Measurements from ENCODE around the gene SEC11A.

Gene SEC11A

DNA sequence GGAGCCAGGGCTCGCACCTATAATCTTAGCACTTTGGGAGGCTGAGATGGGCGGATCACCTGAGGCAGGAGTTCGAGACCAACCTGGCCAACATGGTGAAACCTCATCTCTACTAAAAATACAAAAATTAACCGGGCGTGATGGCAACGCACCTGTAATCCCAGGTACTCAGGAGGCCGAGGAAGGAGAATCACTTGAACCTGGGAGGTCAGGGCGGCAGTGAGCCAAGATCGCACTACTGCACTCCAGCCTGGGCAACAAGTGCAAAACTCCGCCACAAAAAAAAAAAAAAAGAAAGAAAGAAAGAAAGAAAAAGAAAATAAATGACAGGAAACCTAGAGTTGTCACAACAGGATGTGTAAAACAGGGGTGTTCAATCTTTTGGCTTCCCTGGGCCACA lies 54.9 kb downstream of the SEC11A start:
- no peaks in the 10 kb centered on the region for H4K20me1 ChIP-seq (ENCODE audit: low read depth, low read length)
- TF ChIP-seq, protein P1, sequence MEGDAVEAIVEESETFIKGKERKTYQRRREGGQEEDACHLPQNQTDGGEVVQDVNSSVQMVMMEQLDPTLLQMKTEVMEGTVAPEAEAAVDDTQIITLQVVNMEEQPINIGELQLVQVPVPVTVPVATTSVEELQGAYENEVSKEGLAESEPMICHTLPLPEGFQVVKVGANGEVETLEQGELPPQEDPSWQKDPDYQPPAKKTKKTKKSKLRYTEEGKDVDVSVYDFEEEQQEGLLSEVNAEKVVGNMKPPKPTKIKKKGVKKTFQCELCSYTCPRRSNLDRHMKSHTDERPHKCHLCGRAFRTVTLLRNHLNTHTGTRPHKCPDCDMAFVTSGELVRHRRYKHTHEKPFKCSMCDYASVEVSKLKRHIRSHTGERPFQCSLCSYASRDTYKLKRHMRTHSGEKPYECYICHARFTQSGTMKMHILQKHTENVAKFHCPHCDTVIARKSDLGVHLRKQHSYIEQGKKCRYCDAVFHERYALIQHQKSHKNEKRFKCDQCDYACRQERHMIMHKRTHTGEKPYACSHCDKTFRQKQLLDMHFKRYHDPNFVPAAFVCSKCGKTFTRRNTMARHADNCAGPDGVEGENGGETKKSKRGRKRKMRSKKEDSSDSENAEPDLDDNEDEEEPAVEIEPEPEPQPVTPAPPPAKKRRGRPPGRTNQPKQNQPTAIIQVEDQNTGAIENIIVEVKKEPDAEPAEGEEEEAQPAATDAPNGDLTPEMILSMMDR (IDR thresholded peaks at IDR 0.05; ENCODE audit: insufficient read depth, low read length, poor library complexity, severe bottlenecking): no peak
- no peak for TF ChIP-seq EZH2phosphoT487 (conservative IDR thresholded peaks at IDR 0.05; ENCODE audit: low read length)

DNA sequence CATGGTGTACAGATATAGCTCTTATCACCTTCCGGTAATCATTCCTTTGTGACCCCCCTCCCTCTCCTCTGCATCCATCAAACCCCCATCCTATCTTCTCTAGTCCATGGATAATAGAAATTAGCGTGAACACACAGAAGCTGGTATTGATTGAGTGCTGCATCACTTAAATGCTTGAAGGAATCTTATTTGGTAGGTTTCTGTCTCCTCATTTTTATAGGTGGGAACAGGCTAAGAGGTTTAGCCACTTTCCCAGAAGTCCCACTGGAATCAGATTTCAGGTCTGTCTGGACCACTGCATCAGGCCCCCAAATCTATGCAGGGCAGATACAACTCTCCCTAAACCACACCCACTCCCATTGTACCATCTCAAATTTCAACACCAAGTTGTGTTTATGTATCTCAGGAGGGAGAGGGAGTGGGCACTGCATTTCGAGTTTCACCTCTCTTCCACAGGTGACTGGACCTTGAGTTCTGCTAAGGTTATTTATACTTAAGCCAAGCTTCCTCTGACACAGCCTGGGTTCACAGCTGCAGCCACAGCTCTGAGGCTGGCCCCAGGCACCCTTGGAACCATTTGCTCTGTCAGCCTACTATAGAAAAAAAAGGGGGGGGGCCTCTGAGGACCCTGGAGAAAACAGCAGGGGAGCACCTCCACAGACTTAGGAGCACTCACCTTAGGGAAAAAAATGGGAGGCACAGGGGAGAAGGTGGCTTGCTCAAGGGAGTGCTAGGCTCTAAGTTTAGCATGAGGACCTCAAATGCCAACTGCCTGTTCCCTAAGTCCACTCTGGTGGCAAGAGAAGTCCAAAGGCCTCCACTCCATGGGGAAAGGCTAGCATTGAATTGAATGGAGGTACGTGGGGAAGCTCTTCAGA lies 55.8 kb downstream of the SEC11A start:
- Histone ChIP-seq H3F3A (ENCODE audit: insufficient read depth) (peaks cover 24% of the 10 kb centered on the region), H3K9ac (ENCODE audit: low read length) (no peak overlapping the region), H3K4me3 (ENCODE audit: insufficient read depth, low read length, poor library complexity, severe bottlenecking) (no peak overlapping the region), H3K9me3 (ENCODE audit: insufficient read depth, low read length) (no peaks in the 10 kb centered on the region), H3K4me2 (ENCODE audit: low read depth, low read length, poor library complexity, severe bottlenecking) (no peak overlapping the region), H4K20me1 (ENCODE audit: low read depth, low read length) (no peaks in the 10 kb centered on the region), H3K27me3 (ENCODE audit: low read length) (no peaks in the 10 kb centered on the region), H3K27ac (ENCODE audit: low read depth, low read length) (no peak overlapping the region), H3K36me3 (ENCODE audit: low read length) (no peaks in the 10 kb centered on the region), H3K9me2 (replicated peaks; ENCODE audit: insufficient read depth, low read length) (no peaks in the 10 kb centered on the region), H3K79me2 (ENCODE audit: insufficient read depth, low read length) (no peaks in the 10 kb centered on the region), H2AFZ (ENCODE audit: low read depth, low read length, severe bottlenecking) (no peak overlapping the region)
- no peak for TF ChIP-seq EZH2phosphoT487 (conservative IDR thresholded peaks at IDR 0.05; ENCODE audit: low read length)
- TF ChIP-seq, protein P1 (IDR thresholded peaks at IDR 0.05; ENCODE audit: insufficient read depth, low read length, poor library complexity, severe bottlenecking): no peak

More for the DNA sequence above, 54.9 kb downstream of the SEC11A start:
- Histone ChIP-seq H3K36me3 (ENCODE audit: low read length) (no peaks in the 10 kb centered on the region), H2AFZ (ENCODE audit: low read depth, low read length, severe bottlenecking) (no peak overlapping the region), H3K27ac (ENCODE audit: low read depth, low read length) (no peak overlapping the region), H3K9me3 (ENCODE audit: insufficient read depth, low read length) (no peaks in the 10 kb centered on the region), H3K27me3 (ENCODE audit: low read length) (no peaks in the 10 kb centered on the region), H3K79me2 (ENCODE audit: insufficient read depth, low read length) (no peaks in the 10 kb centered on the region), H3K4me2 (ENCODE audit: low read depth, low read length, poor library complexity, severe bottlenecking) (no peak overlapping the region), H3K9me2 (replicated peaks; ENCODE audit: insufficient read depth, low read length) (no peaks in the 10 kb centered on the region), H3F3A (ENCODE audit: insufficient read depth) (peaks cover 23% of the 10 kb centered on the region), H3K4me3 (ENCODE audit: insufficient read depth, low read length, poor library complexity, severe bottlenecking) (no peak overlapping the region), H3K9ac (ENCODE audit: low read length) (no peak overlapping the region)

DNA sequence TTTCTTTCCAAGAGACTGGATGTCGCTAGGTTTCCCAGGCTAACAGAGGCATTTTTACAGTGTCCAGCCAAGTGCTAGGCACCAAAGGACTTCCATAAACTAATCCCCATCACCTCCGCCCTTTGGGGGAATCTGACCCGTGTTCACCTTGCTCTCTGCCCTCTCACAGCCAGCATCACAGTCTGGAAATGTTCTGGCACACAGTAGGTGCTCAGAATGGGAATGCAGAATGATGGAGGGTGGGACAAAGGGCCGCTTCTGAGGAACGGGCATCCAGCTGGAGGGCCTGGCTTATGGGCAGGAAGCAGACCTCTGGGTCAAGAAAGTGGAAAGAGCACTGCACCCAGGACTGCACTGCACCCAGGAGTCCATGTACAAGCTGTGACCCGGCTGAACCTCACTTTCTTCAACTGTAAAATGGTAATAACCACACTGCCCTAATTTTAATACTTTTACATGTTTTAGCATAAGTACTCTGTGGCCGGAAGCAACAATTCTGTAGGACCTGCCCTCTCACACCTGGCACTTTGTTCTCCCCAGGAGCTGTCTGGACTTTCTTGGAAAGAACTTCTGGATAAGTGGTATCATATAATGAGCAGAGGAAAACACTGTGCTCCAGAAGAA lies 57.0 kb downstream of the SEC11A start:
- Histone ChIP-seq H3K4me2 (ENCODE audit: low read depth, low read length, poor library complexity, severe bottlenecking) (peak overlapping the region; percentile 63), H3K9me2 (replicated peaks; ENCODE audit: insufficient read depth, low read length) (no peaks in the 10 kb centered on the region), H4K20me1 (ENCODE audit: low read depth, low read length) (no peaks in the 10 kb centered on the region), H2AFZ (ENCODE audit: low read depth, low read length, severe bottlenecking) (peak overlapping the region; percentile 52), H3K9ac (ENCODE audit: low read length) (peak overlapping the region; percentile 55), H3F3A (ENCODE audit: insufficient read depth) (peaks cover 28% of the 10 kb centered on the region), H3K27ac (ENCODE audit: low read depth, low read length) (peak overlapping the region; percentile 68), H3K36me3 (ENCODE audit: low read length) (no peaks in the 10 kb centered on the region), H3K4me3 (ENCODE audit: insufficient read depth, low read length, poor library complexity, severe bottlenecking) (peak overlapping the region; percentile 46), H3K79me2 (ENCODE audit: insufficient read depth, low read length) (no peaks in the 10 kb centered on the region), H3K27me3 (ENCODE audit: low read length) (no peaks in the 10 kb centered on the region), H3K9me3 (ENCODE audit: insufficient read depth, low read length) (no peaks in the 10 kb centered on the region)
- TF ChIP-seq, protein P1 (IDR thresholded peaks at IDR 0.05; ENCODE audit: insufficient read depth, low read length, poor library complexity, severe bottlenecking): no peak
- TF ChIP-seq EZH2phosphoT487 (conservative IDR thresholded peaks at IDR 0.05; ENCODE audit: low read length): no peak

Measured in SU-DHL-6 (cell line).